Smooth muscle cell (in vitro differentiated cells): ENCODE data around the gene PIGO. TPM values are rescaled to one million over a fixed set of nuclear protein-coding genes. Genes with fewer than 3 reads are reported as not detected.

Source experiments
- DNase-seq: peaks from one replicate; lab custom pipeline; 2025; ENCODE audit not compliant: unreplicated experiment; lab: John Stamatoyannopoulos, UW
- H2AFZ ChIP-seq: fragments of 200-600 bp; sonication (generic); 2 replicates; pipeline ENCODE4 v1.6.0; 2016; ENCODE audit warnings: antibody characterized with exemption, low read depth, mild to moderate bottlenecking
- H3F3A ChIP-seq: fragments of 200-600 bp; sonication (generic); 2 replicates; pipeline ENCODE4 v1.6.0; 2017; ENCODE audit warnings: antibody characterized with exemption, low read depth
- H3K27ac ChIP-seq: fragments of 200-600 bp; sonication (generic); 2 replicates; pipeline ENCODE4 v1.5.1; 2016; ENCODE audit warnings: low read depth, mild to moderate bottlenecking
- H3K27me3 ChIP-seq: fragments of 200-600 bp; sonication (generic); 2 replicates; pipeline ENCODE4 v1.6.1; 2016; ENCODE audit warnings: low read depth, mild to moderate bottlenecking
- H3K36me3 ChIP-seq: fragments of 200-600 bp; sonication (generic); 2 replicates; pipeline ENCODE4 v1.5.1; 2016; ENCODE audit warnings: low read depth
- H3K4me1 ChIP-seq: fragments of 200-600 bp; sonication (generic); 2 replicates; pipeline ENCODE4 v1.5.1; 2016; ENCODE audit warnings: low read depth
- H3K4me2 ChIP-seq: fragments of 200-600 bp; sonication (generic); 2 replicates; pipeline ENCODE4 v1.6.0; 2016; ENCODE audit warnings: mild to moderate bottlenecking
- H3K4me3 ChIP-seq: fragments of 200-600 bp; sonication (generic); 2 replicates; pipeline ENCODE4 v1.5.1; 2016; ENCODE audit warnings: mild to moderate bottlenecking
- H3K79me2 ChIP-seq: fragments of 200-600 bp; sonication (generic); 2 replicates; pipeline ENCODE4 v1.6.0; 2016; ENCODE audit warnings: low read depth, mild to moderate bottlenecking
- H3K9ac ChIP-seq: fragments of 200-600 bp; sonication (generic); 2 replicates; pipeline ENCODE4 v1.6.0; 2016; ENCODE audit warnings: low read depth
- H3K9me3 ChIP-seq: fragments of 200-600 bp; sonication (generic); replicated peaks from 2 replicates; pipeline ENCODE4 v1.5.1; 2016; ENCODE audit warnings: low read depth
- H4K20me1 ChIP-seq: fragments of 200-600 bp; sonication (generic); 2 replicates; pipeline ENCODE4 v1.6.0; 2016; ENCODE audit warnings: low read depth
- WGBS: methylation state at CpG from one replicate; pipeline ENCODE4 v1.1.7; 2016; ENCODE audit warnings: low lambda C conversion rate; 5-methylcytosine and 5-hydroxymethylcytosine counted together
- polyA plus RNA-seq: library from polyadenylated mRNA; unstranded; fragments of >200 nt; fragmentation: Nextera tagmentation; extraction: Ambion mirVana; gene quantifications from 2 replicates; pipeline ENCODE4 v1.2.1, GENCODE V29; 2016
- total RNA-seq: library from RNA; depleted of rRNA; stranded (reverse); fragments of >200 nt; gene quantifications from 2 replicates; pipeline ENCODE4 v1.2.3, GENCODE V29; 2014
- TF ChIP-seq, protein P1 (sequence below): fragments of 200-600 bp; sonication (generic); IDR thresholded peaks from 2 replicates; pipeline ENCODE4 v1.5.1; 2017; ENCODE audit warnings: borderline replicate concordance, mild to moderate bottlenecking, antibody characterized with exemption; ENCODE audit not compliant: insufficient read depth, poor library complexity, severe bottlenecking

The PIGO gene
- total and polyA plus RNA-seq, 2 experiments from 2014 or later, result 27.5 to 29.5 TPM

DNA sequence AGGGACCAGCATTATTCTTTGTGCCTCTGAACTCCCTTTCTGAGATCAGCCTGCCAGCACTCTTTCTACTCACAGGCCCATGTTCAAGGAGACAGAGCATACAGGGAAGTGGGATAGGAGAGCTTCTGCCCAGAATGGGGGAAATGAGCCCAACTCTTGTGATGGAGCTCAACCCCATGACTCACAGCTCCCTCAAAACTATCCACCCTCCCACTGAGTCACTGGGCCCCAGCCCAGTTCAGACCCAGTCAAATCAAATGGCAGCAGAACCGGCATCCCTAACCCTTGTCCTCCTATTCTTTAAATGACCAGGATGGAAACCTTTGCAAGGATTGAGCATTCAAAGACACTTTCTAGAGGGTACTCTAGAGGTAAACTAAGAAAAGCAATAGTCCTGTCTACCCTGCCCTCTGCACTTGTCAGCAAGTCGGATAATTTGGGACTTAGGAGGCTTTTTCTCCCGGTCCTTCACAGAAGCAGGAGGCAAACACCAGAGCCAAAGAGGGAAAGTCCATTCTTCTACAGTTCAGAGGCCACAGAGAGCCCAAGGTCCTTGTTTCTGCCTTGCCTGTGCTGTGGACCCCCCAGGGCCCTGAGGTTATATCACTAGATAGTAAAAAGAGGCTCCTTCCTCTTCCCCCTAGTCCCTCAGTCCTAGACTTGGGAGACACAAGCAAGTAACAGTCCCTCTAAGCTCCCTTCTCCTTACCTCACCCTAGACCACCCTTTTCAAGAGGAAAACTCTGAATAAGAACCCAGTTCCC lies 16.0 kb upstream of the PIGO start:
- Histone ChIP-seq H3K27ac (peak overlapping the region; percentile 93), H3K36me3 (no peaks in the 10 kb centered on the region), H3K27me3 (no peaks in the 10 kb centered on the region), H3K4me3 (peak overlapping the region; percentile 38), H3F3A (peaks cover 13% of the 10 kb centered on the region), H3K4me2 (peak overlapping the region; percentile 85), H3K9me3 (no peaks in the 10 kb centered on the region), H3K9ac (peak overlapping the region; percentile 71), H3K79me2 (peaks cover 48% of the 10 kb centered on the region), H4K20me1 (peaks cover 44% of the 10 kb centered on the region), H3K4me1 (peaks cover 28% of the 10 kb centered on the region), H2AFZ (no peak overlapping the region)
- 65% methylated on average over 3 of the region's 3 CpGs for WGBS
- DNase-seq, result no peak
- TF ChIP-seq, protein P1, sequence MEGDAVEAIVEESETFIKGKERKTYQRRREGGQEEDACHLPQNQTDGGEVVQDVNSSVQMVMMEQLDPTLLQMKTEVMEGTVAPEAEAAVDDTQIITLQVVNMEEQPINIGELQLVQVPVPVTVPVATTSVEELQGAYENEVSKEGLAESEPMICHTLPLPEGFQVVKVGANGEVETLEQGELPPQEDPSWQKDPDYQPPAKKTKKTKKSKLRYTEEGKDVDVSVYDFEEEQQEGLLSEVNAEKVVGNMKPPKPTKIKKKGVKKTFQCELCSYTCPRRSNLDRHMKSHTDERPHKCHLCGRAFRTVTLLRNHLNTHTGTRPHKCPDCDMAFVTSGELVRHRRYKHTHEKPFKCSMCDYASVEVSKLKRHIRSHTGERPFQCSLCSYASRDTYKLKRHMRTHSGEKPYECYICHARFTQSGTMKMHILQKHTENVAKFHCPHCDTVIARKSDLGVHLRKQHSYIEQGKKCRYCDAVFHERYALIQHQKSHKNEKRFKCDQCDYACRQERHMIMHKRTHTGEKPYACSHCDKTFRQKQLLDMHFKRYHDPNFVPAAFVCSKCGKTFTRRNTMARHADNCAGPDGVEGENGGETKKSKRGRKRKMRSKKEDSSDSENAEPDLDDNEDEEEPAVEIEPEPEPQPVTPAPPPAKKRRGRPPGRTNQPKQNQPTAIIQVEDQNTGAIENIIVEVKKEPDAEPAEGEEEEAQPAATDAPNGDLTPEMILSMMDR, result no peak

DNA sequence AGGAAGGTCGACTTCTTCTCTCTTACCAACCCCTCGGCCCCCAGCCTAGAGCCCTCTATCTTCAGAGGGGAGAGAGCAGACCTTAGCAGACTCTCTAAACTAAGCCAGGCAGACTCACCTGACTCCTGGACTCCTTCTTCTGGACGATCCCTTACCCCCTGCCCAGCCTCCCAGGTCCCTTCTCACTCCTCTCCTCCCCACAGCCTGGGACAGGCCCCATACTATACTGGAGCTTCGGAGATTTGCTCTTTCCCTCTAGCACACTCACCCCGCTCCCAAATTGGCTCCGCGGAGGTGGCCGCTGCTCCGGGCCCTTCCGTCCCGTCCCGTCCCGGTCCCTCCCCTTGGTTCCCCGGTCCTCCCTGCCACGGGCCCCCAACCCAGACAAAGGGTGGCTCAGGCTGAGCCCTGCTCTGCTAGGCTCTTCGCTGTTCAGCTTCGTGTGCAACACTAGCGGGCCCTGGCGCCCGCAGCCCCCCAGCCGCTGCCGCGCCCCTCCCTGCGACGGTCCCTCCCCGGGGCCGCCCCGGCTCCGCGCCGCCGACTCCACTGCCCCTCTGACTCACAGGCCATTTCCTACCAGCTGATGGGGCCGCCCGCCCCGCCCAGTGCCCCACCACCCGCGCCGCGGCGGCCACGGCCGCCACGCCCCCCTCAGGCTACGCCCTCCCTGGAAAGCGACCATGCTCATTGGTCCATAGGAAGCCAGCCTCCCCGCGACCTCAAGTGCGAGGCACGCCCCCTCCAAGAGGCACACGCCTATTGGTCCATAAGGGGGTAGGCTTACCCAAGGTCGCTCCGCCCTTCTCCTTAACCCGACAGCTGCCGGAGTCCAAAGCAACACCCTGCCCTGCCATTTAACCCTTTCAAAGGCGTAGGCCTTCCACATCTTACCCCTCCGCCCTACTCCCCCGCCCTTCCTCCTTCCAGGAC lies 14.9 kb upstream of the PIGO start:
- H3K36me3 ChIP-seq, result no peaks in the 10 kb centered on the region
- no peaks in the 10 kb centered on the region for H3K27me3 ChIP-seq
- peaks cover 48% of the 10 kb centered on the region for H3K79me2 ChIP-seq
- TF ChIP-seq, protein P1, result no peak
- peaks cover 22% of the 10 kb centered on the region for H3K4me1 ChIP-seq
- peak overlapping the region; percentile 80 for H3K4me3 ChIP-seq
- H3K27ac ChIP-seq, result peak overlapping the region; percentile 93
- peak overlapping the region; percentile 31 for H2AFZ ChIP-seq
- H3K9ac ChIP-seq, result peak overlapping the region; percentile 93
- 3% methylated on average over 18 of the region's 57 CpGs for WGBS
- peaks cover 44% of the 10 kb centered on the region for H4K20me1 ChIP-seq
- DNase-seq, result peak; percentile 93
- peak overlapping the region; percentile 95 for H3K4me2 ChIP-seq
- no peaks in the 10 kb centered on the region for H3K9me3 ChIP-seq
- peaks cover 8% of the 10 kb centered on the region for H3F3A ChIP-seq

DNA sequence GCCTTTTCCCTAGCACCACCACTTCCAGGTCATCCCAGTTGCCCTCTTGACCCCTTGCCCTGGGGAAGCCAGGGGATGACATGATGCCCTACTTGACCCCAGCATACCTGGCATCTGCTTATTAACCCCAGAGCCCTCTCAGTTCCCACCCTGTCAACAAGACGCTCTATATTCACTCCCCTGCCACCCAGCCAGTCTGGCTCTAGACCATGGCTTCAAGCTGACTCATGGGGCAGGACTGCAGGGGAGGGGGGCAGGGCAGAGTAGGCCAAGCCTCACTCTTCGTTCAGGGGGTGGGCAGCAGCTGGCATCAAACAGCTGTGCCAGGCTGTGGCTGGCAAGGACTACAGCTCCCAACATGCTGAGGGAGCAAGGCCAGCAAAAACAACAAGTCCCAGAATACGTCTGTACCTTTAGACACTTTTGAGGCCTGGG lies 14.0 kb upstream of the PIGO start:
- no peak for DNase-seq
- H3K27me3 ChIP-seq, result no peaks in the 10 kb centered on the region
- H3K9ac ChIP-seq, result peak overlapping the region; percentile 93
- H3K9me3 ChIP-seq, result no peaks in the 10 kb centered on the region
- peak overlapping the region; percentile 91 for H3K27ac ChIP-seq
- H2AFZ ChIP-seq, result no peak overlapping the region
- H3F3A ChIP-seq, result peaks cover 8% of the 10 kb centered on the region
- H3K79me2 ChIP-seq, result peaks cover 48% of the 10 kb centered on the region
- H3K4me2 ChIP-seq, result peak overlapping the region; percentile 95
- H3K4me1 ChIP-seq, result peaks cover 22% of the 10 kb centered on the region
- TF ChIP-seq, protein P1, result no peak
- no peaks in the 10 kb centered on the region for H3K36me3 ChIP-seq
- 17% methylated on average over 3 of the region's 3 CpGs for WGBS
- peaks cover 44% of the 10 kb centered on the region for H4K20me1 ChIP-seq
- peak overlapping the region; percentile 80 for H3K4me3 ChIP-seq
